ENCODE results near the gene C9orf50. TPM values are rescaled to one million over a fixed set of nuclear protein-coding genes. Genes with fewer than 3 reads are reported as not detected.

C9orf50 gene
- total and polyA plus RNA-seq, 2 experiments from 2014 or later: not detected

DNA sequence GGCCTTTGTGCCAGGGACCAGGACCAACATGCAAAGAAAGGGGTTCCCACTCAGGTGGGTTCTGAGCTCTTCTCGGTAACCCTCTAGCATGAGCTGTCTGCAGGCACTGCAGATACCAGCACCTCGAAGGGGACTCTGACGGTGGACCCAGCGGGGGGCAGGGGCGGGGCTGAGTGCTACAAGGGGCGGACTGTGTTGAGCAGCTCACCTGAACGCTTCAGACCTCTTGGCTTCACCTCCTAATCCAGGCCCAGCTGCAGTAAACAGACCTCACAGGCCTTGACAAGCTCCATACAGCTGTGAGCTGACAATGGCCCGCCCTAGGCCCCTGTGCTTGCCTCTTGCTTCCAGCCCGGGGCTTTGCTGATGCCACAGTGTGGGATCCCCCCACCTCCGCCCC, 48.4 kb downstream of the C9orf50 start (continued):
- TF ChIP-seq, protein P1, sequence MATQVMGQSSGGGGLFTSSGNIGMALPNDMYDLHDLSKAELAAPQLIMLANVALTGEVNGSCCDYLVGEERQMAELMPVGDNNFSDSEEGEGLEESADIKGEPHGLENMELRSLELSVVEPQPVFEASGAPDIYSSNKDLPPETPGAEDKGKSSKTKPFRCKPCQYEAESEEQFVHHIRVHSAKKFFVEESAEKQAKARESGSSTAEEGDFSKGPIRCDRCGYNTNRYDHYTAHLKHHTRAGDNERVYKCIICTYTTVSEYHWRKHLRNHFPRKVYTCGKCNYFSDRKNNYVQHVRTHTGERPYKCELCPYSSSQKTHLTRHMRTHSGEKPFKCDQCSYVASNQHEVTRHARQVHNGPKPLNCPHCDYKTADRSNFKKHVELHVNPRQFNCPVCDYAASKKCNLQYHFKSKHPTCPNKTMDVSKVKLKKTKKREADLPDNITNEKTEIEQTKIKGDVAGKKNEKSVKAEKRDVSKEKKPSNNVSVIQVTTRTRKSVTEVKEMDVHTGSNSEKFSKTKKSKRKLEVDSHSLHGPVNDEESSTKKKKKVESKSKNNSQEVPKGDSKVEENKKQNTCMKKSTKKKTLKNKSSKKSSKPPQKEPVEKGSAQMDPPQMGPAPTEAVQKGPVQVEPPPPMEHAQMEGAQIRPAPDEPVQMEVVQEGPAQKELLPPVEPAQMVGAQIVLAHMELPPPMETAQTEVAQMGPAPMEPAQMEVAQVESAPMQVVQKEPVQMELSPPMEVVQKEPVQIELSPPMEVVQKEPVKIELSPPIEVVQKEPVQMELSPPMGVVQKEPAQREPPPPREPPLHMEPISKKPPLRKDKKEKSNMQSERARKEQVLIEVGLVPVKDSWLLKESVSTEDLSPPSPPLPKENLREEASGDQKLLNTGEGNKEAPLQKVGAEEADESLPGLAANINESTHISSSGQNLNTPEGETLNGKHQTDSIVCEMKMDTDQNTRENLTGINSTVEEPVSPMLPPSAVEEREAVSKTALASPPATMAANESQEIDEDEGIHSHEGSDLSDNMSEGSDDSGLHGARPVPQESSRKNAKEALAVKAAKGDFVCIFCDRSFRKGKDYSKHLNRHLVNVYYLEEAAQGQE (IDR thresholded peaks at IDR 0.05; ENCODE audit: unreplicated experiment): no peak
- TF ChIP-seq, protein P2, sequence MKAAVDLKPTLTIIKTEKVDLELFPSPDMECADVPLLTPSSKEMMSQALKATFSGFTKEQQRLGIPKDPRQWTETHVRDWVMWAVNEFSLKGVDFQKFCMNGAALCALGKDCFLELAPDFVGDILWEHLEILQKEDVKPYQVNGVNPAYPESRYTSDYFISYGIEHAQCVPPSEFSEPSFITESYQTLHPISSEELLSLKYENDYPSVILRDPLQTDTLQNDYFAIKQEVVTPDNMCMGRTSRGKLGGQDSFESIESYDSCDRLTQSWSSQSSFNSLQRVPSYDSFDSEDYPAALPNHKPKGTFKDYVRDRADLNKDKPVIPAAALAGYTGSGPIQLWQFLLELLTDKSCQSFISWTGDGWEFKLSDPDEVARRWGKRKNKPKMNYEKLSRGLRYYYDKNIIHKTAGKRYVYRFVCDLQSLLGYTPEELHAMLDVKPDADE (IDR thresholded peaks at IDR 0.05): no peak
- no peak for TF ChIP-seq ZNF114 (CRISPR knock-in tag; IDR thresholded peaks at IDR 0.05)
- no peak for TF ChIP-seq EZH2 (IDR thresholded peaks at IDR 0.05; ENCODE audit: low read depth, unreplicated experiment)

DNA sequence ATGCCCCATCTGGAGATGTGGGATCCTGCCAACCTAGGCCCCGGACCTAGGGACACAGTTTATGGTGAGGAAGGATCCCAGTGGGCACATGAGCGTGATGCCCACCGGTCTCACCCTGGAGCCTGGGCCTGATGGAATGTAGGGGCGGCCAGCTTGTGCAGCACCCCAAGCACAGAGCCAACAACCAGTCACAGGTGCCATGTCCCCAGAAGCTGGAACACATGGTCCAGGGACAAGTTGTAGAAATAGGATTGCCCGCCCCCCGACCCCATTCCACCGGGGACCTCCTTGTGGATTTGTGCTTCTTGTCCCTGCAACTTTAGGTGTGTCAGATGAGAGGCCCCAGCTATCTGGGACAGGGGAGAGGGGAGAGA, 48.9 kb downstream of the C9orf50 start:
- H3K4me1 Mint-ChIP-seq: peaks cover 24% of the 10 kb centered on the region
- Histone ChIP-seq H3K27ac (ENCODE audit: low read depth) (no peak overlapping the region), H3K27me3 (ENCODE audit: insufficient read depth) (peaks cover 20% of the 10 kb centered on the region), H3K4me2 (no peak overlapping the region), H2AFZ (no peak overlapping the region), H3K4me3 (no peak overlapping the region), H4K20me1 (replicated peaks; ENCODE audit: insufficient read depth) (no peaks in the 10 kb centered on the region), H3F3A (replicated peaks; ENCODE audit: low read depth) (no peaks in the 10 kb centered on the region), H3K9me2 (ENCODE audit: insufficient read depth) (no peaks in the 10 kb centered on the region), H3K36me3 (ENCODE audit: insufficient read depth) (no peaks in the 10 kb centered on the region), H3K79me2 (replicated peaks; ENCODE audit: insufficient read depth) (no peaks in the 10 kb centered on the region), H3K4me1 (ENCODE audit: insufficient read depth) (peaks cover 15% of the 10 kb centered on the region)
- H3K36me3 Mint-ChIP-seq (ENCODE audit: low read depth): peaks cover 3% of the 10 kb centered on the region; the same call in 1 of the 3 replicates
- H3K27me3 Mint-ChIP-seq (ENCODE audit: insufficient read depth, low read depth, poor library complexity): peaks cover 30% of the 10 kb centered on the region
- DNase-seq (ENCODE audit: low spot score) (no peak), ATAC-seq (no peak)
- no peak overlapping the region for H3K27ac Mint-ChIP-seq
- H3K9me3 Mint-ChIP-seq: peaks cover 8% of the 10 kb centered on the region; the same call in 2 of the 3 replicates
- no peak overlapping the region; the same call in 2 of the 3 replicates for H3K4me3 Mint-ChIP-seq
- TF ChIP-seq EZH2phosphoT487 (IDR thresholded peaks at IDR 0.05; ENCODE audit: unreplicated experiment) (no peak), STAT1 (IDR thresholded peaks at IDR 0.05; ENCODE audit: unreplicated experiment) (no peak), NANOG (IDR thresholded peaks at IDR 0.05; ENCODE audit: borderline replicate concordance) (no peak), POLR2AphosphoS5 (IDR thresholded peaks at IDR 0.05; ENCODE audit: low read depth) (no peak), JUNB (IDR thresholded peaks at IDR 0.05; ENCODE audit: unreplicated experiment) (no peak), ZNF331 (CRISPR knock-in tag; IDR thresholded peaks at IDR 0.05; ENCODE audit: low read depth) (no peak), EZH2 (IDR thresholded peaks at IDR 0.05; ENCODE audit: low read depth, unreplicated experiment) (no peak), CREB1 (CRISPR knock-in tag; IDR thresholded peaks at IDR 0.05; ENCODE audit: low read depth) (no peak)
- TF ChIP-seq, protein P3, sequence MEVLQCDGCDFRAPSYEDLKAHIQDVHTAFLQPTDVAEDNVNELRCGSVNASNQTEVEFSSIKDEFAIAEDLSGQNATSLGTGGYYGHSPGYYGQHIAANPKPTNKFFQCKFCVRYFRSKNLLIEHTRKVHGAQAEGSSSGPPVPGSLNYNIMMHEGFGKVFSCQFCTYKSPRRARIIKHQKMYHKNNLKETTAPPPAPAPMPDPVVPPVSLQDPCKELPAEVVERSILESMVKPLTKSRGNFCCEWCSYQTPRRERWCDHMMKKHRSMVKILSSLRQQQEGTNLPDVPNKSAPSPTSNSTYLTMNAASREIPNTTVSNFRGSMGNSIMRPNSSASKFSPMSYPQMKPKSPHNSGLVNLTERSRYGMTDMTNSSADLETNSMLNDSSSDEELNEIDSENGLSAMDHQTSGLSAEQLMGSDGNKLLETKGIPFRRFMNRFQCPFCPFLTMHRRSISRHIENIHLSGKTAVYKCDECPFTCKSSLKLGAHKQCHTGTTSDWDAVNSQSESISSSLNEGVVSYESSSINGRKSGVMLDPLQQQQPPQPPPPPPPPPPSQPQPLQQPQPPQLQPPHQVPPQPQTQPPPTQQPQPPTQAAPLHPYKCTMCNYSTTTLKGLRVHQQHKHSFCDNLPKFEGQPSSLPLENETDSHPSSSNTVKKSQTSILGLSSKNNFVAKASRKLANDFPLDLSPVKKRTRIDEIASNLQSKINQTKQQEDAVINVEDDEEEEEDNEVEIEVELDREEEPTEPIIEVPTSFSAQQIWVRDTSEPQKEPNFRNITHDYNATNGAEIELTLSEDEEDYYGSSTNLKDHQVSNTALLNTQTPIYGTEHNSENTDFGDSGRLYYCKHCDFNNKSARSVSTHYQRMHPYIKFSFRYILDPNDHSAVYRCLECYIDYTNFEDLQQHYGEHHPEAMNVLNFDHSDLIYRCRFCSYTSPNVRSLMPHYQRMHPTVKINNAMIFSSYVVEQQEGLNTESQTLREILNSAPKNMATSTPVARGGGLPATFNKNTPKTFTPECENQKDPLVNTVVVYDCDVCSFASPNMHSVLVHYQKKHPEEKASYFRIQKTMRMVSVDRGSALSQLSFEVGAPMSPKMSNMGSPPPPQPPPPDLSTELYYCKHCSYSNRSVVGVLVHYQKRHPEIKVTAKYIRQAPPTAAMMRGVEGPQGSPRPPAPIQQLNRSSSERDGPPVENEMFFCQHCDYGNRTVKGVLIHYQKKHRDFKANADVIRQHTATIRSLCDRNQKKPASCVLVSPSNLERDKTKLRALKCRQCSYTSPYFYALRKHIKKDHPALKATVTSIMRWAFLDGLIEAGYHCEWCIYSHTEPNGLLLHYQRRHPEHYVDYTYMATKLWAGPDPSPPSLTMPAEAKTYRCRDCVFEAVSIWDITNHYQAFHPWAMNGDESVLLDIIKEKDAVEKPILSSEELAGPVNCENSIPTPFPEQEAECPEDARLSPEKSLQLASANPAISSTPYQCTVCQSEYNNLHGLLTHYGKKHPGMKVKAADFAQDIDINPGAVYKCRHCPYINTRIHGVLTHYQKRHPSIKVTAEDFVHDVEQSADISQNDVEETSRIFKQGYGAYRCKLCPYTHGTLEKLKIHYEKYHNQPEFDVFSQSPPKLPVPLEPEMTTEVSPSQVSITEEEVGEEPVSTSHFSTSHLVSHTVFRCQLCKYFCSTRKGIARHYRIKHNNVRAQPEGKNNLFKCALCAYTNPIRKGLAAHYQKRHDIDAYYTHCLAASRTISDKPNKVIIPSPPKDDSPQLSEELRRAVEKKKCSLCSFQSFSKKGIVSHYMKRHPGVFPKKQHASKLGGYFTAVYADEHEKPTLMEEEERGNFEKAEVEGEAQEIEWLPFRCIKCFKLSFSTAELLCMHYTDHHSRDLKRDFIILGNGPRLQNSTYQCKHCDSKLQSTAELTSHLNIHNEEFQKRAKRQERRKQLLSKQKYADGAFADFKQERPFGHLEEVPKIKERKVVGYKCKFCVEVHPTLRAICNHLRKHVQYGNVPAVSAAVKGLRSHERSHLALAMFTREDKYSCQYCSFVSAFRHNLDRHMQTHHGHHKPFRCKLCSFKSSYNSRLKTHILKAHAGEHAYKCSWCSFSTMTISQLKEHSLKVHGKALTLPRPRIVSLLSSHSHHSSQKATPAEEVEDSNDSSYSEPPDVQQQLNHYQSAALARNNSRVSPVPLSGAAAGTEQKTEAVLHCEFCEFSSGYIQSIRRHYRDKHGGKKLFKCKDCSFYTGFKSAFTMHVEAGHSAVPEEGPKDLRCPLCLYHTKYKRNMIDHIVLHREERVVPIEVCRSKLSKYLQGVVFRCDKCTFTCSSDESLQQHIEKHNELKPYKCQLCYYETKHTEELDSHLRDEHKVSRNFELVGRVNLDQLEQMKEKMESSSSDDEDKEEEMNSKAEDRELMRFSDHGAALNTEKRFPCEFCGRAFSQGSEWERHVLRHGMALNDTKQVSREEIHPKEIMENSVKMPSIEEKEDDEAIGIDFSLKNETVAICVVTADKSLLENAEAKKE (CRISPR knock-in tag; IDR thresholded peaks at IDR 0.05): no peak

Data from GM23338 (cell line).